ENCODE results near the gene PPM1N.

- TF ChIP-seq CTCF (IDR thresholded peaks at IDR 0.05 in 4 of 5, conservative IDR thresholded peaks at IDR 0.05 in 1 of 5) (no peak), POLR2A (IDR thresholded peaks at IDR 0.05) (no peak)
Observed at GRCh38 chr19:45492137-45492626, 6.1 kb upstream of the PPM1N start.
